H9 (cell line): ENCODE measurements around the gene CAMP. TPM values are rescaled to one million over a fixed set of nuclear protein-coding genes. Genes with fewer than 3 reads are reported as not detected.

ENCODE experiments used
- DNase-seq: peaks from one replicate; pipeline ENCODE4 v3.0.0-alpha.2; 2017
- H2AFZ ChIP-seq: one replicate; pipeline ENCODE4 v1.6.1; 2013; ENCODE audit warnings: mild to moderate bottlenecking, low read length, control low read depth, moderate library complexity
- H2AK5ac ChIP-seq: 2 replicates; pipeline ENCODE4 v1.6.1; 2013; ENCODE audit warnings: low read length, control low read depth, mixed read lengths; ENCODE audit not compliant: insufficient read length
- H2BK120ac ChIP-seq: one replicate; pipeline ENCODE4 v1.6.1; 2013; ENCODE audit warnings: low read depth, mild to moderate bottlenecking, low read length, control low read depth, inconsistent platforms; ENCODE audit not compliant: poor library complexity, severe bottlenecking
- H2BK12ac ChIP-seq: 2 replicates; pipeline ENCODE4 v1.6.1; 2013; ENCODE audit warnings: low read length, control low read depth, mixed read lengths, low read depth; ENCODE audit not compliant: insufficient read length
- H2BK15ac ChIP-seq: 2 replicates; pipeline ENCODE4 v1.6.1; 2013; ENCODE audit warnings: low read depth, low read length, control low read depth
- H2BK20ac ChIP-seq: one replicate; pipeline ENCODE4 v1.6.1; 2013; ENCODE audit warnings: low read depth, mild to moderate bottlenecking, low read length, control low read depth, inconsistent platforms; ENCODE audit not compliant: poor library complexity, severe bottlenecking
- H2BK5ac ChIP-seq: 2 replicates; pipeline ENCODE4 v1.6.1; 2013; ENCODE audit warnings: low read length, control low read depth, mixed read lengths; ENCODE audit not compliant: insufficient read length
- H3K14ac ChIP-seq: 2 replicates; pipeline ENCODE4 v1.6.1; 2013; ENCODE audit warnings: low read length, control low read depth; ENCODE audit not compliant: insufficient read depth
- H3K18ac ChIP-seq: 2 replicates; pipeline ENCODE4 v1.6.1; 2013; ENCODE audit warnings: low read depth, mild to moderate bottlenecking, mixed read lengths, low read length, control low read depth; ENCODE audit not compliant: insufficient read length
- H3K23ac ChIP-seq: 2 replicates; pipeline ENCODE4 v1.6.1; 2013; ENCODE audit warnings: low read length, control low read depth, mixed read lengths, low read depth; ENCODE audit not compliant: insufficient read length
- H3K23me2 ChIP-seq: 2 replicates; pipeline ENCODE4 v1.6.1; 2013; ENCODE audit warnings: low read depth, mild to moderate bottlenecking, mixed read lengths, low read length, control low read depth; ENCODE audit not compliant: insufficient read length, poor library complexity, severe bottlenecking
- H3K27ac ChIP-seq: 2 replicates; pipeline ENCODE4 v1.5.1; 2013; ENCODE audit warnings: low read length, control low read depth, mixed read lengths, low read depth; ENCODE audit not compliant: insufficient read length
- H3K27me3 ChIP-seq: 2 replicates; pipeline ENCODE4 v1.6.1; 2013; ENCODE audit warnings: low read length, control low read depth, inconsistent platforms; ENCODE audit not compliant: insufficient read depth
- H3K4ac ChIP-seq: 2 replicates; pipeline ENCODE4 v1.6.1; 2013; ENCODE audit warnings: low read depth, mild to moderate bottlenecking, control low read depth, inconsistent platforms, low read length, moderate library complexity
- H3K4me1 ChIP-seq: 2 replicates; pipeline ENCODE4 v1.6.1; 2013; ENCODE audit warnings: low read length, control low read depth, inconsistent platforms; ENCODE audit not compliant: insufficient read depth
- H3K4me2 ChIP-seq: 2 replicates; pipeline ENCODE4 v1.6.1; 2013; ENCODE audit warnings: low read length, control low read depth, mixed read lengths; ENCODE audit not compliant: insufficient read length, insufficient read depth
- H3K56ac ChIP-seq: 2 replicates; pipeline ENCODE4 v1.6.1; 2013; ENCODE audit warnings: low read depth, mild to moderate bottlenecking, mixed read lengths, low read length, control low read depth; ENCODE audit not compliant: insufficient read length
- H3K79me1 ChIP-seq: 2 replicates; pipeline ENCODE4 v1.6.1; 2013; ENCODE audit warnings: low read depth, mild to moderate bottlenecking, moderate library complexity, low read length, control low read depth, inconsistent platforms; ENCODE audit not compliant: insufficient read depth, poor library complexity, severe bottlenecking
- H3K79me2 ChIP-seq: 2 replicates; pipeline ENCODE4 v1.6.1; 2013; ENCODE audit warnings: low read length, control low read depth, inconsistent platforms; ENCODE audit not compliant: insufficient read depth
- H3K9ac ChIP-seq: 2 replicates; pipeline ENCODE4 v1.6.1; 2013; ENCODE audit warnings: low read length, control low read depth, mixed read lengths; ENCODE audit not compliant: insufficient read length; ENCODE audit errors: extremely low read depth
- H3K9me3 ChIP-seq: one replicate; pipeline ENCODE4 v1.6.1; 2013; ENCODE audit warnings: low read depth, low read length, inconsistent platforms; ENCODE audit not compliant: control insufficient read depth
- H3T11ph ChIP-seq: one replicate; pipeline ENCODE4 v1.6.1; 2013; ENCODE audit warnings: mild to moderate bottlenecking, low read length, control low read depth, inconsistent platforms
- H4K20me1 ChIP-seq: one replicate; pipeline ENCODE4 v1.6.1; 2013; ENCODE audit not compliant: control insufficient read depth, insufficient read length, insufficient read depth
- H4K5ac ChIP-seq: 2 replicates; pipeline ENCODE4 v1.6.1; 2013; ENCODE audit warnings: low read depth, mild to moderate bottlenecking, mixed read lengths, low read length, control low read depth; ENCODE audit not compliant: insufficient read length
- H4K8ac ChIP-seq: replicated peaks from 2 replicates; pipeline ENCODE4 v1.6.1; 2013; ENCODE audit warnings: low read length, control low read depth, mixed read lengths, low read depth; ENCODE audit not compliant: insufficient read length
- H4K91ac ChIP-seq: 2 replicates; pipeline ENCODE4 v1.6.1; 2013; ENCODE audit warnings: low read depth, mild to moderate bottlenecking, moderate library complexity, mixed read lengths, low read length, control low read depth; ENCODE audit not compliant: insufficient read length
- H3K27ac Mint-ChIP-seq, 3 experiments: 2 replicates in 2 of 3; 3 replicates in 1 of 3; pipeline ENCODE4 v1.8.0; 2020 to 2021; ENCODE audit warnings: mixed read lengths in 3 of 3, mild to moderate bottlenecking in 1 of 3, moderate library complexity in 1 of 3
- H3K27me3 Mint-ChIP-seq: 2 replicates; pipeline ENCODE4 v1.8.0; 2021; ENCODE audit warnings: low read depth, mild to moderate bottlenecking, moderate library complexity, mixed read lengths
- H3K36me3 Mint-ChIP-seq, 3 experiments: 2 replicates in 2 of 3; 3 replicates in 1 of 3; pipeline ENCODE4 v1.8.0; 2020 to 2021; ENCODE audit warnings: low read depth in 3 of 3, mixed read lengths in 3 of 3; ENCODE audit not compliant: insufficient read depth in 1 of 3
- H3K4me1 Mint-ChIP-seq, 2 experiments: 2 replicates each; pipeline ENCODE4 v1.8.0; 2020; ENCODE audit warnings: mixed read lengths in 2 of 2
- H3K4me3 Mint-ChIP-seq, 2 experiments: 2 replicates in 1 of 2; 3 replicates in 1 of 2; pipeline ENCODE4 v1.8.0; 2020 to 2021; ENCODE audit warnings: mild to moderate bottlenecking in 2 of 2, mixed read lengths in 2 of 2, moderate library complexity in 1 of 2
- H3K9me3 Mint-ChIP-seq, 2 experiments: 2 replicates in 1 of 2; 3 replicates in 1 of 2; pipeline ENCODE4 v1.8.0; 2020; ENCODE audit warnings: mild to moderate bottlenecking in 2 of 2, mixed read lengths in 2 of 2, moderate library complexity in 1 of 2
- CTCF ChIP-seq: fragments of 200-600 bp; sonication (generic); conservative IDR thresholded peaks from 3 replicates; pipeline ENCODE4 v1.8.0; 2021; ENCODE audit warnings: antibody characterized with exemption, mild to moderate bottlenecking
- WGBS: extraction: QIAGEN DNeasy Blood & Tissue Kit; methylation state at CpG from one replicate; pipeline ENCODE4 v1.1.7; 2013; ENCODE audit warnings: missing lambda C conversion rate, low lambda C conversion rate, mixed read lengths; ENCODE audit not compliant: insufficient read length; ENCODE audit errors: extremely low coverage; 5-methylcytosine and 5-hydroxymethylcytosine counted together
- long read RNA-seq: library from polyadenylated mRNA; unstranded; transcript quantifications from one replicate; pipeline ENCODE4 v2.0.0, GENCODE V29; 2020
- total RNA-seq: library from RNA; stranded (reverse); gene quantifications from 2 replicates; pipeline ENCODE4 v1.2.1, GENCODE V29; 2021

CAMP gene
- not detected in 2 replicates for total RNA-seq
- long read RNA-seq = 0 reads

- no peak within 1 kb of the TSS for H2BK120ac ChIP-seq
- H3K56ac ChIP-seq = no peak within 1 kb of the TSS
- Mint-ChIP-seq H3K4me1 (peaks cover 2 to 7% of the 10 kb centered on the region in 2 experiments; a peak in 1 of 4 replicates), H3K27ac (no peak within 1 kb of the TSS; a peak in 1 of 7 replicates), H3K27me3 (peaks cover 39% of the 10 kb centered on the region), H3K36me3 (no peaks in the 10 kb centered on the region), H3K4me3 (no peak within 1 kb of the TSS; a peak in 1 of 5 replicates), H3K9me3 (no peaks in the 10 kb centered on the region)
- H4K8ac ChIP-seq = no peak within 1 kb of the TSS
- H3K14ac ChIP-seq = no peak within 1 kb of the TSS
- H3K9me3 ChIP-seq = no peaks in the 10 kb centered on the region
- H2AFZ ChIP-seq = no peak within 1 kb of the TSS
- no peaks in the 10 kb centered on the region for H3K4me1 ChIP-seq
- H3K4me2 ChIP-seq = no peak within 1 kb of the TSS
- no peak within 1 kb of the TSS for H2BK5ac ChIP-seq
- no peak within 1 kb of the TSS for H3K4ac ChIP-seq
- no peaks in the 10 kb centered on the region for H3K79me2 ChIP-seq
- H3K23ac ChIP-seq = no peak within 1 kb of the TSS
- no peak within 1 kb of the TSS for H3K18ac ChIP-seq
- H3K27me3 ChIP-seq = no peaks in the 10 kb centered on the region; the same call in 1 of the 2 replicates
- H3T11ph ChIP-seq = no peak within 1 kb of the TSS
- no peak within 1 kb of the TSS for H2BK12ac ChIP-seq
- no peaks in the 10 kb centered on the region for H3K79me1 ChIP-seq
- no peak within 1 kb of the TSS for H3K9ac ChIP-seq
- no peak within 1 kb of the TSS for H2BK15ac ChIP-seq
- H4K91ac ChIP-seq = no peak within 1 kb of the TSS
- no peak within 1 kb of the TSS for H2BK20ac ChIP-seq
- no peak within 1 kb of the TSS for H4K5ac ChIP-seq
- no peaks in the 10 kb centered on the region for H4K20me1 ChIP-seq
- H3K23me2 ChIP-seq = no peaks in the 10 kb centered on the region
- no peak within 1 kb of the TSS for H2AK5ac ChIP-seq
- no peak for DNase-seq
- no peak within 1 kb of the TSS for H3K27ac ChIP-seq
- no CpG with 5 or more reads among the region's 11 CpGs for WGBS
- no peak for TF ChIP-seq CTCF
Observed at GRCh38 chr3:48222616-48223513, at the start of gene CAMP. Gene CAMP, plus strand, starts transcription at chr3:48223495. Its CDS starts 17 bp downstream, at chr3:48223512.
